ENCODE measurements around the gene STRN4. TPM values are rescaled to one million over a fixed set of nuclear protein-coding genes. Genes with fewer than 3 reads are reported as not detected.

STRN4 gene
- total RNA-seq, 2 experiments from 2014 or later = 68.0 to 115 TPM

- Histone ChIP-seq H3K4me1 (ENCODE audit: insufficient read depth, low read length, poor library complexity, severe bottlenecking) (peaks cover 18% of the 10 kb centered on the region), H2AFZ (ENCODE audit: low read length) (no peak overlapping the region), H3K36me3 (ENCODE audit: insufficient read depth, low read length) (peaks cover 76% of the 10 kb centered on the region), H3K9me2 (ENCODE audit: insufficient read depth, low read length) (no peaks in the 10 kb centered on the region), H4K20me1 (ENCODE audit: insufficient read depth, low read length) (peaks cover 8% of the 10 kb centered on the region; the same call in 1 of the 2 replicates), H3K4me2 (ENCODE audit: low read length) (no peak overlapping the region), H3K9me3 (ENCODE audit: low read length) (no peaks in the 10 kb centered on the region), H3K79me2 (ENCODE audit: insufficient read depth, low read depth, low read length) (peaks cover 32% of the 10 kb centered on the region), H3K4me3 (ENCODE audit: low read depth, low read length, poor library complexity, severe bottlenecking) (no peak overlapping the region), H3K27ac (ENCODE audit: low read depth, low read length, poor library complexity, severe bottlenecking) (no peak overlapping the region)
- intact Hi-C loops (cut with micrococcal nuclease; ENCODE audit: unreplicated experiment) = no loop called here
- TF ChIP-seq EZH2phosphoT487 (IDR thresholded peaks at IDR 0.05; ENCODE audit: borderline replicate concordance, low read depth, low read length) (no peak), CTCF (conservative IDR thresholded peaks at IDR 0.05; ENCODE audit: low read length) (no peak)
- DNase-seq (ENCODE audit: low spot score) = no peak
- POLR2A ChIA-PET = no interaction called here
- CTCF ChIA-PET (ENCODE audit: unreplicated experiment) = no interaction called here
- no TSS peak for BruUV-seq (replicated peaks)
Measured at GRCh38 chr19:46710687-46711086, 35.6 kb downstream of the STRN4 start.

- Histone ChIP-seq H3K4me3 (ENCODE audit: low read depth, low read length, poor library complexity, severe bottlenecking) (no peak overlapping the region), H3K9me3 (ENCODE audit: low read length) (no peaks in the 10 kb centered on the region), H3K27ac (ENCODE audit: low read depth, low read length, poor library complexity, severe bottlenecking) (no peak overlapping the region), H3K79me2 (ENCODE audit: insufficient read depth, low read depth, low read length) (no peaks in the 10 kb centered on the region), H3K4me1 (ENCODE audit: insufficient read depth, low read length, poor library complexity, severe bottlenecking) (no peaks in the 10 kb centered on the region), H4K20me1 (ENCODE audit: insufficient read depth, low read length) (no peaks in the 10 kb centered on the region), H2AFZ (ENCODE audit: low read length) (no peak overlapping the region), H3K4me2 (ENCODE audit: low read length) (no peak overlapping the region), H3K36me3 (ENCODE audit: insufficient read depth, low read length) (peaks cover 95% of the 10 kb centered on the region), H3K9me2 (ENCODE audit: insufficient read depth, low read length) (no peaks in the 10 kb centered on the region)
- TF ChIP-seq CTCF (conservative IDR thresholded peaks at IDR 0.05; ENCODE audit: low read length) (peak; percentile 93), EZH2phosphoT487 (IDR thresholded peaks at IDR 0.05; ENCODE audit: borderline replicate concordance, low read depth, low read length) (no peak)
- peak; percentile 73 for DNase-seq (ENCODE audit: low spot score)
- BruUV-seq (replicated peaks) = no TSS peak
- intact Hi-C loops (cut with micrococcal nuclease; ENCODE audit: unreplicated experiment) = loop anchor here (1.0 kb wide), 1 partner anchor 24 kb away; no protein-coding TSS in a partner anchor
- POLR2A ChIA-PET = no interaction called here
- CTCF ChIA-PET (ENCODE audit: unreplicated experiment) = interaction anchor here (0.9 to 1.5 kb wide), 2 partner anchors 11 to 24 kb away, joined by 3 to 8 read pairs; no protein-coding TSS in a partner anchor
Measured at GRCh38 chr19:46704379-46705076, 41.7 kb downstream of the STRN4 start.

- H3K4me1 ChIP-seq (ENCODE audit: insufficient read depth, low read length, poor library complexity, severe bottlenecking) = no peaks in the 10 kb centered on the region
- no peaks in the 10 kb centered on the region for H3K9me3 ChIP-seq (ENCODE audit: low read length)
- DNase-seq (ENCODE audit: low spot score) = no peak
- CTCF ChIA-PET (ENCODE audit: unreplicated experiment) = no interaction called here
- no peaks in the 10 kb centered on the region for H3K79me2 ChIP-seq (ENCODE audit: insufficient read depth, low read depth, low read length)
- no peaks in the 10 kb centered on the region for H4K20me1 ChIP-seq (ENCODE audit: insufficient read depth, low read length)
- POLR2A ChIA-PET = no interaction called here
- H3K27ac ChIP-seq (ENCODE audit: low read depth, low read length, poor library complexity, severe bottlenecking) = no peak overlapping the region
- TF ChIP-seq EZH2phosphoT487 (IDR thresholded peaks at IDR 0.05; ENCODE audit: borderline replicate concordance, low read depth, low read length) (no peak), CTCF (conservative IDR thresholded peaks at IDR 0.05; ENCODE audit: low read length) (no peak)
- no peak overlapping the region for H2AFZ ChIP-seq (ENCODE audit: low read length)
- BruUV-seq (replicated peaks) = no TSS peak
- peaks cover 97% of the 10 kb centered on the region for H3K36me3 ChIP-seq (ENCODE audit: insufficient read depth, low read length)
- intact Hi-C loops (cut with micrococcal nuclease; ENCODE audit: unreplicated experiment) = no loop called here
- no peak overlapping the region for H3K4me2 ChIP-seq (ENCODE audit: low read length)
- H3K4me3 ChIP-seq (ENCODE audit: low read depth, low read length, poor library complexity, severe bottlenecking) = no peak overlapping the region
- H3K9me2 ChIP-seq (ENCODE audit: insufficient read depth, low read length) = no peaks in the 10 kb centered on the region
Measured at GRCh38 chr19:46700704-46701103, 45.5 kb downstream of the STRN4 start.

Data from OCI-LY7 (cell line).